ENCODE data around the gene FLVCR1. TPM values are rescaled to one million over a fixed set of nuclear protein-coding genes. Genes with fewer than 3 reads are reported as not detected.

FLVCR1 gene
- total and polyA plus RNA-seq, 9 donors: 1.9 to 11.4 (median 6.6) TPM

DNA sequence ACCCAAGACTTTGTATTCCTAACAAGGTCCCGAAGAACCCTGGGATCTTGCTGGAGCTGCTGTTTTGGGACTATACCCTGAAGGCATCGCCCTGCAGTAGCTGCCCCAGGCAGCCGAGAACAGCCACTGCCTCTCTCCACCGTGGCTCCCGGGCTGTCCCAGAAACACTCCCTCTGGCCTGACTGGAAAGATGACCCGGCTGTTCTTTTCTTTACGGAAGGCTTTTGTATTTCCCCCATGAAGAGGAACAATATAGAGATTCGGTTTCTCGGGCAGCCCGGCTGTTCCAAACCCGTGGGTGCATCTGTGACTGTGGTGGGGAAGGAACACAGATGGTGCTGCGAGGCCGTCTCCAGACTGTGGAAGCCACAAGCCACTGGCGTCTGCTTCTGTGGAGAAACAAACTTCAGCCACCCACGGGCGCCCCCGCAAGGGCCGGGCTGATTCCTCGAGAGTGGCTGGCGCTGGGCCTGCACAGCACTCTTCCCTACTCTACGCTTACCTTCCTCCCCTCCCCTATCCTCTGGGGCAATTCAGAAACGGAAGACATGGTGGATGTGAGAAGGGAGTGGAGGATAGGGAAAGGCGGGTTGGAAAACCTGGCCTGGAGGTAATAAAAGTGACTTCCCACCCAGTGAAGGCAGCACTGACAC, 58.5 kb downstream of the FLVCR1 start:
- H3K36me3 ChIP-seq: no peaks in the 10 kb centered on the region
- no peaks in the 10 kb centered on the region for H3K9me3 ChIP-seq
- peaks cover 5% of the 10 kb centered on the region for H3K4me1 ChIP-seq (ENCODE audit: insufficient read depth)
- intact Hi-C loops (cut with DNase I): no loop called here
- DNase-seq: peak in 2 of 5 donors; percentile 27 to 47
- WGBS, 3 donors: 8 to 15% (median 9%) methylated on average over 23 of the region's 23 CpGs
- no peaks in the 10 kb centered on the region for H3K27me3 ChIP-seq
- TF ChIP-seq POLR2A (IDR thresholded peaks at IDR 0.05): no peak
- TF ChIP-seq EP300 (IDR thresholded peaks at IDR 0.05): no peak
- TF ChIP-seq, protein P1, sequence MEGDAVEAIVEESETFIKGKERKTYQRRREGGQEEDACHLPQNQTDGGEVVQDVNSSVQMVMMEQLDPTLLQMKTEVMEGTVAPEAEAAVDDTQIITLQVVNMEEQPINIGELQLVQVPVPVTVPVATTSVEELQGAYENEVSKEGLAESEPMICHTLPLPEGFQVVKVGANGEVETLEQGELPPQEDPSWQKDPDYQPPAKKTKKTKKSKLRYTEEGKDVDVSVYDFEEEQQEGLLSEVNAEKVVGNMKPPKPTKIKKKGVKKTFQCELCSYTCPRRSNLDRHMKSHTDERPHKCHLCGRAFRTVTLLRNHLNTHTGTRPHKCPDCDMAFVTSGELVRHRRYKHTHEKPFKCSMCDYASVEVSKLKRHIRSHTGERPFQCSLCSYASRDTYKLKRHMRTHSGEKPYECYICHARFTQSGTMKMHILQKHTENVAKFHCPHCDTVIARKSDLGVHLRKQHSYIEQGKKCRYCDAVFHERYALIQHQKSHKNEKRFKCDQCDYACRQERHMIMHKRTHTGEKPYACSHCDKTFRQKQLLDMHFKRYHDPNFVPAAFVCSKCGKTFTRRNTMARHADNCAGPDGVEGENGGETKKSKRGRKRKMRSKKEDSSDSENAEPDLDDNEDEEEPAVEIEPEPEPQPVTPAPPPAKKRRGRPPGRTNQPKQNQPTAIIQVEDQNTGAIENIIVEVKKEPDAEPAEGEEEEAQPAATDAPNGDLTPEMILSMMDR (IDR thresholded peaks at IDR 0.05): no peak
- H3K4me3 ChIP-seq: no peak overlapping the region
- H3K27ac ChIP-seq: no peak overlapping the region

DNA sequence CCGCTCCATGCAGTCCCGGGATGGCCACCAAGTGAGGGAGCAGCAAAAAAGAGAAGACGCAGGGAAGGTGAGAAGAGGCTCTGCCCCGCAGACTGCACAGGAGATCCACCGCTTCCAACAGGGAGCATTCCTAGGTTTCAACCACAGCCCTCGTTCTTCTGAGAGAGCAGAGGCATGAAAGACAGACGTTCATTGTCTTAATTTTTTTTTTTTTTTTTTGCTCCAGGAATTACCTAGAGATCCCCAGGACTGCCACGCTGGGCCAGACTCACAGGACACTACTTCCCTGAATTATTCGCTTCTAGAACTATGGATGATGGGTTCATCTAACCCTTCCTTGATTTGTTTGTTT, 59.0 kb downstream of the FLVCR1 start:
- Histone ChIP-seq H3K9me3 (peaks cover 0 to 2% of the 10 kb centered on the region in 2 donors), H3K4me1 (ENCODE audit: insufficient read depth) (peaks cover 5% of the 10 kb centered on the region), H3K4me3 (no peak overlapping the region), H3K27me3 (no peaks in the 10 kb centered on the region), H3K36me3 (no peaks in the 10 kb centered on the region), H3K27ac (no peak overlapping the region)
- 63 to 65% (median 64%) methylated on average over 9 of the region's 9 CpGs for WGBS, 3 donors
- TF ChIP-seq, protein P1 (IDR thresholded peaks at IDR 0.05): no peak
- intact Hi-C loops (cut with DNase I): no loop called here
- DNase-seq: no peak

DNA sequence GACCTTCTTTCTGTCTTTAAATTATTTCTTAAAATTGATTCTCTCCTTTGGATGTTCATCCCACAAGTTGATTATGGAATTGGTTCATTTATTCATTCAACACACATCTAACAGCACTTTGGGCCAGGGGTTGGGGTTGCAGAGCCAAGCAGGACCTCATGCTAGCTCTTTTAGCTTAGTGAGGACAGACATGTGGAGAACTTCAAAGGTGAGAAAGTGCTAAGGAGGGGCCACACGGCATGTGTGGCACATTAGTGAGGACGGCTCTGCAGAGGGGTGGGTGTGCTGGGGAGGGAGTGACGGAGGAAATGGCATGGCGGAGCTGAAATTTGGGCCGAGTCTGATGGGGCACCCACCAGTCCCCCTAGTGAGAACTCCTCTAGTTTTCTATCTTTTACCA, 59.8 kb downstream of the FLVCR1 start:
- H3K9me3 ChIP-seq: peaks cover 0 to 4% of the 10 kb centered on the region in 2 donors
- DNase-seq: no peak
- no peak for TF ChIP-seq POLR2A (IDR thresholded peaks at IDR 0.05)
- TF ChIP-seq, protein P1 (IDR thresholded peaks at IDR 0.05): no peak
- no peak for TF ChIP-seq EP300 (IDR thresholded peaks at IDR 0.05)
- H3K4me3 ChIP-seq: no peak overlapping the region
- H3K36me3 ChIP-seq: no peaks in the 10 kb centered on the region
- peaks cover 5% of the 10 kb centered on the region for H3K4me1 ChIP-seq (ENCODE audit: insufficient read depth)
- H3K27me3 ChIP-seq: no peaks in the 10 kb centered on the region
- no peak overlapping the region for H3K27ac ChIP-seq
- intact Hi-C loops (cut with DNase I): no loop called here
- WGBS, 3 donors: 73 to 81% (median 75%) methylated on average over 5 of the region's 5 CpGs

DNA sequence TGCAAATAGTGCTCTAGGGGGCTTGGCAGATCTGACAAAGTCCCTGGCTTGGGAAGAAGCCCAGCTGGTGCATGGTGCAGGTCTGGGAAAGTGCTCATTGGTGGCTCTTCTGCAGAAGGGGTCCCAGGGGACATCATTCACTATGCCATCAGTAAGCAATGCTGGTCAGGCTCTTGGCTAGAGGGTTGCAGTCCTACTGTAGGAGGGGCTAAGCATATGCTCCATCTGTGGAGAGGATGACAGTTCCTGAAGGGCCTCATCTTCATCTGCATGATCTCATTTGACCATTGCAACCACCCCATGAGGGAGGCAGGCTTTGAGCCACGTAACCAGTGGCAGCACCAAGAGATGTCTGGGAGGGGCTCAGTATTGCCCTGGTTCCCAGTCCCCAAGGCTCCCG, 60.7 kb downstream of the FLVCR1 start:
- H3K36me3 ChIP-seq: no peaks in the 10 kb centered on the region
- intact Hi-C loops (cut with DNase I): no loop called here
- H3K9me3 ChIP-seq: peaks cover 0 to 4% of the 10 kb centered on the region in 2 donors
- H3K27me3 ChIP-seq: no peaks in the 10 kb centered on the region
- WGBS, 3 donors: 58 to 87% (median 85%) methylated on average over 2 of the region's 2 CpGs
- no peak overlapping the region for H3K4me3 ChIP-seq
- H3K4me1 ChIP-seq (ENCODE audit: insufficient read depth): peaks cover 5% of the 10 kb centered on the region
- no peak overlapping the region for H3K27ac ChIP-seq
- no peak for TF ChIP-seq EP300 (IDR thresholded peaks at IDR 0.05)
- TF ChIP-seq, protein P1 (IDR thresholded peaks at IDR 0.05): no peak
- TF ChIP-seq POLR2A (IDR thresholded peaks at IDR 0.05): no peak
- DNase-seq: no peak

Data from ovary (tissue), 9 donors.